Heart right ventricle (tissue), 16 donors: ENCODE measurements around the gene BRD4. TPM values are rescaled to one million over a fixed set of nuclear protein-coding genes. Genes with fewer than 3 reads are reported as not detected.
A peak's percentile ranks its signal among the peaks of the same experiment; 100 is the strongest.

Experiments
- ATAC-seq, 8 donors: fragments of 200-7000 bp; cut with Tn5 transposase; one replicate each; pipeline ENCODE4 v1.9.1; 2020; ENCODE audit warnings: mild to moderate bottlenecking in 8 of 8, moderate library complexity in 8 of 8, moderate number of reproducible peaks in 1 of 8
- DNase-seq, 2 donors: peaks; one replicate each; pipeline ENCODE4 v3.0.0-alpha.2; 2020
- H3K27ac ChIP-seq, 10 donors: fragments of 200-600 bp; sonication (generic) in 2 of 10; one replicate each; pipeline versions ENCODE4 v1.5.0 to v1.8.0; 2020 to 2022; ENCODE audit warnings: mild to moderate bottlenecking in 3 of 10
- H3K27me3 ChIP-seq, 7 donors: fragments of 200-600 bp; one replicate each; pipeline ENCODE4 v1.8.0; 2021 to 2022; ENCODE audit warnings: mild to moderate bottlenecking in 2 of 7
- H3K36me3 ChIP-seq, 9 donors: fragments of 200-600 bp; sonication (generic) in 1 of 9; one replicate each; pipeline versions ENCODE4 v1.5.0 to v1.8.0; 2020 to 2022; ENCODE audit warnings: mild to moderate bottlenecking in 2 of 9
- H3K4me1 ChIP-seq, 9 donors: fragments of 200-600 bp; sonication (generic) in 1 of 9; one replicate each; pipeline versions ENCODE4 v1.5.0 to v1.8.0; 2020 to 2022; ENCODE audit warnings: mild to moderate bottlenecking in 4 of 9
- H3K4me3 ChIP-seq, 10 donors: fragments of 200-600 bp; sonication (generic) in 2 of 10; one replicate each; pipeline versions ENCODE4 v1.5.0 to v1.8.0; 2020 to 2022; ENCODE audit warnings: mild to moderate bottlenecking in 7 of 10, moderate library complexity in 2 of 10
- H3K9me3 ChIP-seq, 11 donors: fragments of 200-600 bp in 10 of 11; sonication (generic) in 2 of 11; one replicate each; pipeline versions ENCODE4 v1.5.0 to v1.8.0; 2013 to 2022; ENCODE audit warnings: mild to moderate bottlenecking in 2 of 11, control low read depth in 1 of 11, moderate library complexity in 1 of 11
- CTCF ChIP-seq, 9 donors: fragments of 200-600 bp; sonication (generic) in 2 of 9; IDR thresholded peaks; one replicate each; pipeline versions ENCODE4 v1.5.0 to v1.8.0; 2021 to 2022; ENCODE audit warnings: antibody characterized with exemption in 9 of 9, mild to moderate bottlenecking in 5 of 9, moderate library complexity in 1 of 9
- WGBS, 2 donors: extraction: QIAGEN DNeasy Blood & Tissue Kit; methylation state at CpG; one replicate each; pipeline ENCODE4 v1.1.7; 2013; ENCODE audit warnings: inconsistent platforms in 1 of 2; 5-methylcytosine and 5-hydroxymethylcytosine counted together
- intact Hi-C, 10 donors: fragments of 100-400 bp; cut with DNase I; formaldehyde crosslinking; loops; one replicate each; pipeline versions ENCODE4 v1.11.1 to v1.14.2; 2022
- polyA plus RNA-seq, 2 donors: library from polyadenylated mRNA; stranded (reverse); fragments of 200-250 nt; gene quantifications; one replicate each; pipeline ENCODE4 v1.2.3, GENCODE V29; 2013
- total RNA-seq, 10 donors: library from RNA; stranded (reverse); fragmentation: NEBNext Ultra II Directional in 3 of 10; extraction: Animal tissue kit (Norgen Biotek cat#: 25700) in 3 of 10; gene quantifications; one replicate each; pipeline versions ENCODE4 v1.2.1 to v1.2.4, GENCODE V29; 2021 to 2023
- donor health status: Arrhythmogenic right ventricular cardiomyopathy.
- donor health status: ischemic (EF 13 %, LVEDD 7.1; RV severe dilation, severe dysfunction).
- donor health status: healthy with polysubstance abuse.
- donor health status: DM: no; HTN: yes; CAD: no.
- donor health status: DM: no; HTN: no; CAD: no.
- donor health status: ischemic (EF 25% LVEDD 6.9; RV normal size, moderate dysfunction).
- donor health status: ischemic (EF 25% LVEDD 5.7; RV mildly dilated, moderate dysfunction).
- donor health status: healthy.
- donor health status: DM: yes; HTN: yes; CAD: no.
- donor health status: Ischemic cardiomyopathy.
- donor health status: ischemic (EF 35%, LVEDD 5.7; RV mildly dilated, moderate dysfunction).
- donor health status: nonischemic (EF 11% LVEDD 7.7; RV severe dilation, severe dysfunction).
- donor health status: DM: yes; HTN: yes; CAD: no.
- donor health status: PGD.
- donor health status: ischemic (EF 29% LVEDD 5.4; RV normal size, mild dysfunction).
- donor health status: nonischemic (EF 23%, LVEDD 6.1; RV moderate dilation, normal function).

BRD4 gene
- total and polyA plus RNA-seq, 12 donors, result 31.2 to 85.1 (median 53.6) TPM

- Histone ChIP-seq H3K27me3 (no peaks in the 10 kb centered on the region), H3K9me3 (no peaks in the 10 kb centered on the region), H3K27ac (peak overlapping the region; percentile 75 to 96 (median 93)), H3K4me3 (peak overlapping the region; percentile 90 to 99 (median 96)), H3K4me1 (peaks cover 10 to 76% (median 63%) of the 10 kb centered on the region in 9 donors), H3K36me3 (no peaks in the 10 kb centered on the region)
- DNase-seq, result no peak
- ATAC-seq, result peak in 5 of 8 donors; percentile 24 to 40 (median 35)
- intact Hi-C loops, result loop anchor here in 6 of 10 donors (5.0 to 10.0 kb wide), 7 partner anchors 36 to 224 kb away; partner anchors contain the start of gene AKAP8 (in 2 of the 6)
- no peak for TF ChIP-seq CTCF (IDR thresholded peaks at IDR 0.05)
- 7 to 8% methylated on average over 17 of the region's 17 CpGs for WGBS, 2 donors
These were observed 1.4 kb downstream of the BRD4 start for GRCh38 chr19:15330801-15331418.

GRCh38 chr19:15328312-15328711 is 4.0 kb downstream of the BRD4 start:
- TF ChIP-seq CTCF (IDR thresholded peaks at IDR 0.05), result no peak
- no peaks in the 10 kb centered on the region for H3K9me3 ChIP-seq
- DNase-seq (no peak), ATAC-seq (no peak)
- no peaks in the 10 kb centered on the region for H3K27me3 ChIP-seq
- H3K4me1 ChIP-seq, result peaks cover 25 to 87% (median 83%) of the 10 kb centered on the region in 9 donors
- H3K36me3 ChIP-seq, result no peaks in the 10 kb centered on the region
- peak overlapping the region in 1 of 10 donors; percentile 16 for H3K4me3 ChIP-seq
- intact Hi-C loops, result loop anchor here in 5 of 10 donors (5.0 to 10.0 kb wide), 5 partner anchors 36 to 64 kb away; no protein-coding TSS in a partner anchor
- 30 to 40% methylated on average over 10 of the region's 10 CpGs for WGBS, 2 donors
- H3K27ac ChIP-seq, result peak overlapping the region in 1 of 10 donors; percentile 57

- intact Hi-C loops, result loop anchor here in 7 of 10 donors (5.0 to 10.0 kb wide), 6 partner anchors 33 to 60 kb away; no protein-coding TSS in a partner anchor
- DNase-seq (peak in 1 of 2 donors; percentile 20), ATAC-seq (peak in 7 of 8 donors; percentile 18 to 80 (median 49))
- H3K36me3 ChIP-seq, result no peaks in the 10 kb centered on the region
- no peaks in the 10 kb centered on the region for H3K9me3 ChIP-seq
- WGBS, 2 donors, result 16 to 23% methylated on average over 6 of the region's 6 CpGs
- TF ChIP-seq CTCF (IDR thresholded peaks at IDR 0.05), result no peak
- H3K27ac ChIP-seq, result peak overlapping the region in 9 of 10 donors; percentile 29 to 63 (median 49)
- no peak overlapping the region for H3K4me3 ChIP-seq
- H3K27me3 ChIP-seq, result no peaks in the 10 kb centered on the region
- peaks cover 36 to 100% (median 95%) of the 10 kb centered on the region in 9 donors for H3K4me1 ChIP-seq
These were observed 7.4 kb downstream of the BRD4 start for GRCh38 chr19:15324791-15325519.

- TF ChIP-seq CTCF (IDR thresholded peaks at IDR 0.05), result no peak
- H3K9me3 ChIP-seq, result no peaks in the 10 kb centered on the region
- 12 to 17% methylated on average over 5 of the region's 5 CpGs for WGBS, 2 donors
- H3K27ac ChIP-seq, result peak overlapping the region in 7 of 10 donors; percentile 30 to 63 (median 52)
- peaks cover 43 to 100% (median 95%) of the 10 kb centered on the region in 9 donors for H3K4me1 ChIP-seq
- ATAC-seq, result peak; percentile 47 to 83 (median 68)
- H3K27me3 ChIP-seq, result no peaks in the 10 kb centered on the region
- DNase-seq, result peak; percentile 38 to 45
- no peaks in the 10 kb centered on the region for H3K36me3 ChIP-seq
- intact Hi-C loops, result loop anchor here in 4 of 10 donors (5.0 to 10.0 kb wide), 4 partner anchors 41 to 59 kb away; no protein-coding TSS in a partner anchor
- H3K4me3 ChIP-seq, result no peak overlapping the region
These were observed 8.7 kb downstream of the BRD4 start for GRCh38 chr19:15323496-15324235.
